ENCODE measurements around the gene AP4E1.
"Not testable (repeated sequence)": the region's sequence is repeated elsewhere in the genome, so short reads cannot be mapped to it uniquely, and the experiment has no call there.

The AP4E1 gene

GRCh38 chr15:50872832-50873426 lies 35.6 kb upstream of the AP4E1 start:
- DNase-seq (ENCODE audit: low read depth): no peak
- TF ChIP-seq CTCF (IDR thresholded peaks at IDR 0.05; ENCODE audit: low read length, missing control alignments): no peak
- no peak overlapping the region for H3K4me3 ChIP-seq (replicated peaks; ENCODE audit: low read depth, low read length)

- no peak overlapping the region for H3K4me3 ChIP-seq (replicated peaks; ENCODE audit: low read depth, low read length)
- TF ChIP-seq CTCF (IDR thresholded peaks at IDR 0.05; ENCODE audit: low read length, missing control alignments): no peak
- DNase-seq (ENCODE audit: low read depth): no peak
Observed at GRCh38 chr15:50873935-50874361, 34.5 kb upstream of the AP4E1 start.

GRCh38 chr15:50875238-50875637 lies 33.2 kb upstream of the AP4E1 start:
- not testable (repeated sequence) for DNase-seq (ENCODE audit: low read depth); H3K4me3 ChIP-seq (replicated peaks; ENCODE audit: low read depth, low read length)

DNA sequence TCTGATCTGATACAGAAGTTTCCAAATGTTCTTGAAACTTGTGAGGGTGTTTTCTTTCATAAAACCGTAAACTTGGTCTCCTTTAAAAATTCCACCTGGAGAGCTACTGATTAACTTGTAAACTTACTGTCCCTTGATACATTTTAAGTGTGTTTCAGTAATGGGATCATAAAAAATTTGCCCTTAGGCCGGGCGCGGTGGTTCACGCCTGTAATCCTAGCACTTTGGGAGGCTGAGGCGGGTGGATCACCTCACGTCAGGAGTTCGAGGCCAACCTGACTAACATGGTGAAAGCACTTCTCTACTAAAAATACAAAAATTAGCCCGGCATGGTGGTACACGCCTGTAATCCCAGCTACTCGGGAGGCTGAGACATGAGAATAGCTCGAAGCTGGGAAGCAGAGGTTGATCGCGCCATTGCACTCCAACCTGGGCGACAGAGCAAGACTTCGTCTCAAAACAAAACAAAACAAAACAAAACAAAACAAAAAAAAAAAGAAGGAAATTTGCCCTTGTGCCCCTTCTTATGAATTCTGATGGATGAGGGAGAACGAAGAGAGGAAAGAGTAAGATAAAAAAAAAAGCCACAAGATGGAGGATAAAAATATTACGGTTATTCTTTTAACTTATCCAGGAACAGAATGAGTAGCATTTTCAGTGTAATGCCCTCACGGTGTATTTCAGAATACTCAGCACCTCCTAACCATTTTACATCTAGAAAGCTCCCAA lies 32.1 kb upstream of the AP4E1 start:
- peak overlapping the region; percentile 48 for H3K4me3 ChIP-seq (replicated peaks; ENCODE audit: low read depth, low read length)
- no peak for TF ChIP-seq CTCF (IDR thresholded peaks at IDR 0.05; ENCODE audit: low read length, missing control alignments)
- no peak for DNase-seq (ENCODE audit: low read depth)

DNA sequence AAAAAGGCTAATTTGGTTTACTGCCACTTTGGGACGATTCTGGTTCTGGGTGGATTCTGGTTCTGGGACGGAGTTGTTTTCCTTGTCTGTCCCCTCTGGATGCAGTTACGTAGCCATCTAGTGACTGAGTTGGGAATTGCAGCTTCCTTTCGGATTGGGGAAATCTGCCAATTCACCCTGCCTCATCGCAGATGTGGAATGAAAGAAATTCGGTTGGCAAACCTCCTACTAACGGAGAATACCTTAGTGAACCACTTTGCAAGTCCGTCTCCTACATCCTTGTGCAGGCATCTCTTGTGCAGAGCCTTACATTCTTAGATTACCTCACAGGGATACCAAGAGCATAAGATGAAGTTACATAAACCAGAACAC lies 31.5 kb upstream of the AP4E1 start:
- no peak for TF ChIP-seq CTCF (IDR thresholded peaks at IDR 0.05; ENCODE audit: low read length, missing control alignments)
- peak; percentile 95 for DNase-seq (ENCODE audit: low read depth)
- peak overlapping the region; percentile 48 for H3K4me3 ChIP-seq (replicated peaks; ENCODE audit: low read depth, low read length)

- no peak for DNase-seq (ENCODE audit: low read depth)
- no peak for TF ChIP-seq CTCF (IDR thresholded peaks at IDR 0.05; ENCODE audit: low read length, missing control alignments)
- no peak overlapping the region for H3K4me3 ChIP-seq (replicated peaks; ENCODE audit: low read depth, low read length)
Observed at GRCh38 chr15:50879016-50879617, 29.4 kb upstream of the AP4E1 start.

- H3K4me3 ChIP-seq (replicated peaks; ENCODE audit: low read depth, low read length): no peak overlapping the region
- DNase-seq (ENCODE audit: low read depth): no peak
- no peak for TF ChIP-seq CTCF (IDR thresholded peaks at IDR 0.05; ENCODE audit: low read length, missing control alignments)
Observed at GRCh38 chr15:50880206-50880605, 28.3 kb upstream of the AP4E1 start.

All from fibroblast of pulmonary artery (primary cell).